ENCODE results near the gene SLC25A31. TPM values are rescaled to one million over a fixed set of nuclear protein-coding genes. Genes with fewer than 3 reads are reported as not detected.
A peak's percentile ranks its signal among the peaks of the same experiment; 100 is the strongest.

Gene SLC25A31
- total RNA-seq, 4 donors from 2014 or later = not detected

DNA sequence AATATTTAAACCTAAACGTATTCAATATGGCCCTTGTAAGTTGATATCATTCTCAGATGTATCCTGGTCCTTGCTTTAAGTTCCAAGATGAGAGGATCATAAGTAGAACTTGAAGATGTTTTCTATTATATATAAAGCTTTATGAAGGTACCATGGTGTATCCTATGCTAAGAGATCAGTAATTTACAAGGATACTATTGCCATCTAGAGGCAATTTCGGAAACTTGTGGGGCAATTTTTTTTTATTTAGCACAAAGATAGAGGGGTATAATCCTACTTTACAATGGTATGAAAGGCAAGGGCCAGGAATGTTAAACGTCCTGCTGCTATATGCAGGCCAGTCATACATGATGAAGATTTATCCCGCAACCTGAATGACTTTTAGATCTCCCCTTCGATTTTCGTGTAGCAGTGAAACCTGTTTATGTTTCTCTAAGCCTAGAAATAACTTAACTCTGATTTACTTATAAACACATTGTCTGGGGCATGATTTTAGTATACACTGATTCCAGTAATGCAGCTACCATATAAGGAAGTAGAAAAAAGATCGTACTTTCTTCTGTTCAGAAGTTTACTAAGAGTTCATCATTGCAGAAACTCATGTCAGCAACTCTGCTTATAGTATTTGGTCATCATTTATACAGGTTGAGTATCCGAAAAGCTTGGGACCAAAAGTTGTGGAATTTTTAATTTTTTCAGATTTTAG lies 2.6 kb downstream of the SLC25A31 start:
- Histone ChIP-seq H3K27ac (no peak overlapping the region), H3K9me3 (no peaks in the 10 kb centered on the region), H3K4me1 (no peaks in the 10 kb centered on the region), H3K27me3 (no peaks in the 10 kb centered on the region), H3K36me3 (no peaks in the 10 kb centered on the region), H3K4me3 (no peak overlapping the region)
- intact Hi-C loops (cut with DNase I; ENCODE audit: low total_unique reads) = loop anchor here (5.0 kb wide), 1 partner anchor 125 kb away; no protein-coding TSS in a partner anchor
- in situ Hi-C loops (cut with MboI; ENCODE audit: low pct_ligation_motif_present in 1 of 4, low pct_unique_long_range_greater_than_20kb in 1 of 4, low sequenced_read_pairs in 3 of 4) = loop anchor here in 1 of 4 donors (25.0 kb wide), 1 partner anchor 120 kb away; no protein-coding TSS in a partner anchor
- TF ChIP-seq POLR2A (IDR thresholded peaks at IDR 0.05) (no peak), EP300 (IDR thresholded peaks at IDR 0.05; ENCODE audit: low read depth) (no peak), POLR2AphosphoS5 (IDR thresholded peaks at IDR 0.05) (no peak)
- TF ChIP-seq, protein P1, sequence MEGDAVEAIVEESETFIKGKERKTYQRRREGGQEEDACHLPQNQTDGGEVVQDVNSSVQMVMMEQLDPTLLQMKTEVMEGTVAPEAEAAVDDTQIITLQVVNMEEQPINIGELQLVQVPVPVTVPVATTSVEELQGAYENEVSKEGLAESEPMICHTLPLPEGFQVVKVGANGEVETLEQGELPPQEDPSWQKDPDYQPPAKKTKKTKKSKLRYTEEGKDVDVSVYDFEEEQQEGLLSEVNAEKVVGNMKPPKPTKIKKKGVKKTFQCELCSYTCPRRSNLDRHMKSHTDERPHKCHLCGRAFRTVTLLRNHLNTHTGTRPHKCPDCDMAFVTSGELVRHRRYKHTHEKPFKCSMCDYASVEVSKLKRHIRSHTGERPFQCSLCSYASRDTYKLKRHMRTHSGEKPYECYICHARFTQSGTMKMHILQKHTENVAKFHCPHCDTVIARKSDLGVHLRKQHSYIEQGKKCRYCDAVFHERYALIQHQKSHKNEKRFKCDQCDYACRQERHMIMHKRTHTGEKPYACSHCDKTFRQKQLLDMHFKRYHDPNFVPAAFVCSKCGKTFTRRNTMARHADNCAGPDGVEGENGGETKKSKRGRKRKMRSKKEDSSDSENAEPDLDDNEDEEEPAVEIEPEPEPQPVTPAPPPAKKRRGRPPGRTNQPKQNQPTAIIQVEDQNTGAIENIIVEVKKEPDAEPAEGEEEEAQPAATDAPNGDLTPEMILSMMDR (IDR thresholded peaks at IDR 0.05) = peak in 4 of 5 experiments; percentile 26 to 55 (median 48)
- no peak for DNase-seq
- 19 to 22% methylated on average over 7 to 8 of the region's 8 CpGs for WGBS, 2 donors (ENCODE audit: low coverage in 1 of 2)

DNA sequence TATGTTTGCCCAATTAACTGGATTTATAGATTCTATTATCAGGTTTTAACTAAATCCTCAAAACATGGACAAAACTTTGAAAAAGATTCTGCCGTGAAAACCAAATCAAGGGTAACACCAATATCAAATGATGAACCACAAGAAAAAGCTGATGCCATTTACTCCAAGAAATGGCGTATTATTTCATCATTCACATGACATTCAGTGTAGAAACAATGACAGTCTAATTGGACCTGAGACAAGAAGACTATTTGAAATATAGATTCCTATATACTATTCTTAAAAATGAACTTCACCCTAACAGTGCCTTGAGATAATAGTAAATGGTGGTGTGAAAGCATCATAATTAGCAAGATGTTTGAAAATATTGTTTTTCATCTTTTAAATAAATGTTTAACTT lies 4.8 kb downstream of the SLC25A31 start:
- in situ Hi-C loops (cut with MboI; ENCODE audit: low pct_ligation_motif_present in 1 of 4, low pct_unique_long_range_greater_than_20kb in 1 of 4, low sequenced_read_pairs in 3 of 4) = loop anchor here in 1 of 4 donors (25.0 kb wide), 1 partner anchor 123 kb away; no protein-coding TSS in a partner anchor
- intact Hi-C loops (cut with DNase I; ENCODE audit: low total_unique reads) = loop anchor here (5.0 kb wide), 1 partner anchor 128 kb away; no protein-coding TSS in a partner anchor
- TF ChIP-seq, protein P1 (IDR thresholded peaks at IDR 0.05) = no peak
- TF ChIP-seq POLR2A (IDR thresholded peaks at IDR 0.05) (no peak), EP300 (IDR thresholded peaks at IDR 0.05; ENCODE audit: low read depth) (no peak), POLR2AphosphoS5 (IDR thresholded peaks at IDR 0.05) (no peak)

GRCh38 chr4:127737295-127737694 lies 7.1 kb downstream of the SLC25A31 start:
- TF ChIP-seq POLR2AphosphoS5 (IDR thresholded peaks at IDR 0.05) = no peak
- no peak for TF ChIP-seq POLR2A (IDR thresholded peaks at IDR 0.05)
- DNase-seq = no peak
- H3K9me3 ChIP-seq = no peaks in the 10 kb centered on the region
- no peak overlapping the region for H3K4me3 ChIP-seq
- H3K27me3 ChIP-seq = no peaks in the 10 kb centered on the region
- in situ Hi-C loops (cut with MboI; ENCODE audit: low pct_ligation_motif_present in 1 of 4, low pct_unique_long_range_greater_than_20kb in 1 of 4, low sequenced_read_pairs in 3 of 4) (loop anchor here in 1 of 4 donors (25.0 kb wide), 1 partner anchor 125 kb away; no protein-coding TSS in a partner anchor), intact Hi-C loops (cut with DNase I; ENCODE audit: low total_unique reads) (no loop called here)
- no peaks in the 10 kb centered on the region for H3K36me3 ChIP-seq
- H3K27ac ChIP-seq = no peak overlapping the region
- no peaks in the 10 kb centered on the region for H3K4me1 ChIP-seq
- 47 to 63% methylated on average over 4 of the region's 4 CpGs for WGBS, 2 donors (ENCODE audit: low coverage in 1 of 2)

More for the DNA sequence above, 4.8 kb downstream of the SLC25A31 start:
- H3K27me3 ChIP-seq = no peaks in the 10 kb centered on the region
- WGBS, 2 donors (ENCODE audit: low coverage in 1 of 2) = 79 to 86% methylated on average over 2 of the region's 2 CpGs
- H3K4me1 ChIP-seq = no peaks in the 10 kb centered on the region
- no peak overlapping the region for H3K27ac ChIP-seq
- H3K4me3 ChIP-seq = no peak overlapping the region
- DNase-seq = no peak
- H3K9me3 ChIP-seq = no peaks in the 10 kb centered on the region
- H3K36me3 ChIP-seq = no peaks in the 10 kb centered on the region

DNA sequence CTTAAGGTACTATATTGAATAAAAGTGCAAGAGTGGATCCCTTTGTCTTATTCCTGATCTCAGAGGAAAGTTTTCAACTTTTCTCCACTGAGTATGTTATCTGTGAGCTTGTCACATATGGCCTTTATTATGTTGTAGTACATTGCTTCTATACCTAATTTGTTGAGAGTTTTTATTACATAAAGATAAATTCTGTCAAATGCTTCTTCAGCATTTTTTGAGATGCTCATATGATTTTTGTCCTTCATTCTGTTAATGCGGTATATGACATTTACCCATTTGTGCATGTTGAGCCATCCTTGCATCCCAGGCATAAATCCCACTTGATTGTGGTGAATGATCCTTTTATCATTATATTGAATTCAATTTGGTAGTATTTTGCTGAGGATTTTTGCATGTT lies 11.0 kb downstream of the SLC25A31 start:
- H3K27ac ChIP-seq = no peak overlapping the region
- in situ Hi-C loops (cut with MboI; ENCODE audit: low pct_ligation_motif_present in 1 of 4, low pct_unique_long_range_greater_than_20kb in 1 of 4, low sequenced_read_pairs in 3 of 4) (loop anchor here in 1 of 4 donors (25.0 kb wide), 1 partner anchor 129 kb away; no protein-coding TSS in a partner anchor), intact Hi-C loops (cut with DNase I; ENCODE audit: low total_unique reads) (no loop called here)
- no peaks in the 10 kb centered on the region for H3K36me3 ChIP-seq
- DNase-seq = no peak
- H3K27me3 ChIP-seq = no peaks in the 10 kb centered on the region
- WGBS, 2 donors (ENCODE audit: low coverage in 1 of 2) = 83 to 91% methylated on average over 1 of the region's 1 CpG
- TF ChIP-seq, protein P1 (IDR thresholded peaks at IDR 0.05) = no peak
- H3K4me3 ChIP-seq = no peak overlapping the region
- H3K9me3 ChIP-seq = no peaks in the 10 kb centered on the region
- H3K4me1 ChIP-seq = no peaks in the 10 kb centered on the region
